Measurements from ENCODE around the gene LTK.

The LTK gene

DNA sequence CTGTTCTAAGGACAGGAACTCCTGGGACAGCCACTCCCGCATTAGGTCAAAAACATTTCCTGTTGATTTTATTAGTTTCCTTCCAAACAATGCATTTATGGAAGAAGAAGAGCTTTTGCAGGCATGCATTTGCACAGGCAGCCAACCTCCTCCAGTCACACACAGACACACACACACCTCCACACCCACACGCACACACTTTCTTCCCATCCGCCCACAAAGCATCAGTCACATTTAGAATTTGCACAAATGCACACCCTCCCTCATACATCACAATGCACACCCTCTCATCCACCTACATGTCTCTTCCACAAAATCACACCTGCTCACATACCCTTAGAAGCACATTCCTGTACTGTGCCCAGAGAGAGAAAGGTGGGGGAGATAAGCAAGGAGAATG is 41.3 kb upstream of the LTK start:
- WGBS, result 89% methylated on average over 3 of the region's 3 CpGs
- Histone ChIP-seq H3K4me3 (ENCODE audit: low read length) (no peak overlapping the region), H3K9ac (ENCODE audit: low read depth, low read length) (no peak overlapping the region), H3K4me1 (ENCODE audit: insufficient read depth, low read length) (peaks cover 9% of the 10 kb centered on the region), H3K27me3 (ENCODE audit: insufficient read depth, low read length) (no peaks in the 10 kb centered on the region), H3K36me3 (ENCODE audit: insufficient read depth, low read length) (no peaks in the 10 kb centered on the region), H3K27ac (ENCODE audit: low read depth, low read length) (no peak overlapping the region), H3K9me3 (ENCODE audit: insufficient read depth, low read depth, low read length) (no peaks in the 10 kb centered on the region)

GRCh38 chr15:41554343-41554742 is 40.7 kb upstream of the LTK start:
- Histone ChIP-seq H3K9ac (ENCODE audit: low read depth, low read length) (no peak overlapping the region), H3K4me3 (ENCODE audit: low read length) (no peak overlapping the region), H3K9me3 (ENCODE audit: insufficient read depth, low read depth, low read length) (no peaks in the 10 kb centered on the region), H3K27me3 (ENCODE audit: insufficient read depth, low read length) (no peaks in the 10 kb centered on the region), H3K36me3 (ENCODE audit: insufficient read depth, low read length) (no peaks in the 10 kb centered on the region), H3K27ac (ENCODE audit: low read depth, low read length) (no peak overlapping the region), H3K4me1 (ENCODE audit: insufficient read depth, low read length) (peaks cover 9% of the 10 kb centered on the region)
- WGBS, result 93% methylated on average over 5 of the region's 5 CpGs

- H3K27ac ChIP-seq (ENCODE audit: low read depth, low read length), result no peak overlapping the region
- H3K9me3 ChIP-seq (ENCODE audit: insufficient read depth, low read depth, low read length), result no peaks in the 10 kb centered on the region
- no peaks in the 10 kb centered on the region for H3K36me3 ChIP-seq (ENCODE audit: insufficient read depth, low read length)
- WGBS, result 80% methylated on average over 1 of the region's 1 CpG
- H3K4me3 ChIP-seq (ENCODE audit: low read length), result no peak overlapping the region
- no peaks in the 10 kb centered on the region for H3K27me3 ChIP-seq (ENCODE audit: insufficient read depth, low read length)
- peaks cover 9% of the 10 kb centered on the region for H3K4me1 ChIP-seq (ENCODE audit: insufficient read depth, low read length)
- H3K9ac ChIP-seq (ENCODE audit: low read depth, low read length), result no peak overlapping the region
These were observed 40.1 kb upstream of the LTK start for GRCh38 chr15:41553731-41554130.

DNA sequence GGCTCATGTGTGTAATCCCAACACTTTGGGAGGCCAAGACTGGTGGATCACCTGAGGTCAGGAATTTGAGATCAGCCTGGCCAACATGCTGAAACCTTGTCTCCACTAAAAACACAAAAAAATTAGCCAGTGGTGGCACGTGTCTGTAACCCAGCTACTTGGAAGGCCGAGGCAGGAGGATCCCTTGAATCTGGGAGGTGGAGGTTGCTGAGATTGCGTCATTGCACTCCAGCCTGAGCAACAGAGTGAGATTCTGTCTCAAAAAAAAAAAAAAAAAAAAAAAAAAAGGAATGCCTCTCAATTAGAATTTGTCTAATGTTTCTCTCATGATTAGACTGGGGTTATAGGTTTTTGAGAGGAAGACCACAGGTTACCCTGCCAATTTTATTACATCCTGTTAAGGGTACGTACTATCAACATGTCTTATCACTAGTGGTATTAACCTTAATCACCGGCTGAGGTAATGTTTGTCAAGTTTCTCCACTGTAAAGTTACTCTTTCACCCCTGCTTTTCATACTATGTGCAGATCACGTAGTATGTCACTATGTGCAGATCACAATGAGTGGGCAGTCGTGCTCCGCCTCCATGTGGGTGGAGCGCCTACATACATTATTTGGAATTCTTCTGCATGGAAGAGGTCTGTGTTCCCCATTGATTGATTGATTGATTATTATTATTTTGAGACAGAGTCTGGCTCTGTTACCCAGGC is 36.6 kb upstream of the LTK start:
- Histone ChIP-seq H3K27ac (ENCODE audit: low read depth, low read length) (no peak overlapping the region), H3K4me1 (ENCODE audit: insufficient read depth, low read length) (no peaks in the 10 kb centered on the region), H3K9ac (ENCODE audit: low read depth, low read length) (no peak overlapping the region), H3K4me3 (ENCODE audit: low read length) (no peak overlapping the region), H3K27me3 (ENCODE audit: insufficient read depth, low read length) (no peaks in the 10 kb centered on the region), H3K9me3 (ENCODE audit: insufficient read depth, low read depth, low read length) (no peaks in the 10 kb centered on the region), H3K36me3 (ENCODE audit: insufficient read depth, low read length) (no peaks in the 10 kb centered on the region)
- 91% methylated on average over 9 of the region's 9 CpGs for WGBS

DNA sequence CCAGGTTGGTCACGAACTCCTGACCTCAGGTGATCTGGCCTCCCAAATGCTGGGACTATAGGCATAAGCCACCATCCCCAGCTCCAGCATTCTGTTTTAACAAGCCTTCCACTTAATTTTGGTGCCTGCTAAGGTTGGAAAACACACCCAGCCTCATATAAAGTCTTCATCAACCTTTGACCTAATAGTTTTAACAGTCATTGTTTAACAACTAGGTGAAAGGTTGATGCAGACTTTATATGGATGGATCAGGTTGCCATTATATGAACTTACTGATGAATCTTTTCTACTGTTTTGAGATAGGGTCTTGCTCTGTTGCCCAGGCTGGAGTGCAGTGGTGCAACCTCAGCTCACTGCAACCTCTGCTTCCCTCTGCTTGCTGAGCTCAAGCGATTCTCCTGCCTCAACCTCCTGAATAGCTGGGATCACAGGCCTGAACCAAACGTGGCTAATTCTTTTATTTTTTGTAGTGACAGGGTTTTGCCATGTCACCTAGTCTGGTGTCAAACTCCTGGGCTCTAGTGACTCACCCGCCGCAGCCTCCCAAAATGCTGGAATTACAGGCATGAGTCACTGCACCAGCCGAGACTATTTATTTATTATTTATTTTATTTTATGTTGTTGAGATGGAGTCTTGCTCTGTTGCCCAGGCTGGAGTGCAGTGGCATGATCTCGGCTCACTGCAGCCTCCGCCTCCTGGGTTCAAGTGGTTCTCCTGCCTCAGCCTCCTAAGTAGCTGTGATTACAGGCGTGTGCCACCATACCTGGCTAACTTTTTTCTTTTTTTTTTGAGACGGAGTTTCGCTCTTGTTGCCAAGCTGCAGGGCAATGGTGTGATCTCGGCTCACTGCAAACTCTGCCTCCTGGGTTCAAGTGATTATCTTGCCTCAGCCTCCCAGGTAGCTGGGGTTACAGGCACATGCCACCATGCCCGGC is 33.5 kb upstream of the LTK start:
- H3K36me3 ChIP-seq (ENCODE audit: insufficient read depth, low read length), result no peaks in the 10 kb centered on the region
- H3K27me3 ChIP-seq (ENCODE audit: insufficient read depth, low read length), result no peaks in the 10 kb centered on the region
- H3K4me1 ChIP-seq (ENCODE audit: insufficient read depth, low read length), result no peaks in the 10 kb centered on the region
- 87% methylated on average over 12 of the region's 13 CpGs for WGBS
- H3K9me3 ChIP-seq (ENCODE audit: insufficient read depth, low read depth, low read length), result no peaks in the 10 kb centered on the region
- no peak overlapping the region for H3K27ac ChIP-seq (ENCODE audit: low read depth, low read length)
- H3K4me3 ChIP-seq (ENCODE audit: low read length), result no peak overlapping the region
- H3K9ac ChIP-seq (ENCODE audit: low read depth, low read length), result no peak overlapping the region

DNA sequence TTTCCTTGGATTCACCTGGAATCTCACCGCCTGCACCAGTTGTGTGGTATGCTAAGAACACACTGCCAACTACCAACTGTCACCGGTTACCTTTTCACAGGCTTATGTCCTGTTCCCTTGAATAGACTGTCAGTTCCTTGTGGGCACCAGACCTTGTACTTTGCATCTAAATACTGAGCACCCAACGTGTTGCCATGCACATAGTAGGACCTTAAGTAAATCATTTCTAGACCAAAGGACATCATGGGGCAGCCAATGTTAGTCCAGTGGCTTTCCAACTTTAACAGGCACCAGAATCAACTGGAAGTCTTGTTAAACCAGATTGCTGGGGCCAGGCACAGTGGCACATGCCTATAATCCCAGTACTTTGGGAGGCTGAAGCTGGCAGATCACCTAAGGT is 31.6 kb upstream of the LTK start:
- Histone ChIP-seq H3K4me3 (ENCODE audit: low read length) (no peak overlapping the region), H3K4me1 (ENCODE audit: insufficient read depth, low read length) (no peaks in the 10 kb centered on the region), H3K27ac (ENCODE audit: low read depth, low read length) (no peak overlapping the region), H3K36me3 (ENCODE audit: insufficient read depth, low read length) (no peaks in the 10 kb centered on the region), H3K9ac (ENCODE audit: low read depth, low read length) (no peak overlapping the region), H3K27me3 (ENCODE audit: insufficient read depth, low read length) (no peaks in the 10 kb centered on the region), H3K9me3 (ENCODE audit: insufficient read depth, low read depth, low read length) (no peaks in the 10 kb centered on the region)
- 94% methylated on average over 3 of the region's 3 CpGs for WGBS

DNA sequence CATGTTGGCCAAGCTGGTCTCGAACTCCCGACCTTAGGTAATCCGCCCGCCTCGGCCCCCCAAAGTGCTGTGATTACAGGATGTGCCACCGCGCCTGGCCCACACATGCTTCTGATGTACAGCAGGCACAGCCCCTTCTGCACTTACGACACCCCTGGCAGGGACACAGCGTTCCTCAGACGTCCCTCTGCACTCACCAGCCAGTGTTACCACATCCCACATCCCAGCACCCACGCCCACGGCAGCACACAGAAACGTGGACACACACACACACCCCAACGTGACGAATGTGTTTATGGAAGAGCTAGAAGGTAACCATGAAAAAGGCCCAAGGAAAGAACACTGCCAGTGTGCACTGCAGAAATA is 31.0 kb upstream of the LTK start:
- Histone ChIP-seq H3K27me3 (ENCODE audit: insufficient read depth, low read length) (no peaks in the 10 kb centered on the region), H3K4me3 (ENCODE audit: low read length) (peak overlapping the region; percentile 92; the same call in 1 of the 2 replicates), H3K9ac (ENCODE audit: low read depth, low read length) (no peak overlapping the region), H3K27ac (ENCODE audit: low read depth, low read length) (no peak overlapping the region), H3K36me3 (ENCODE audit: insufficient read depth, low read length) (no peaks in the 10 kb centered on the region), H3K4me1 (ENCODE audit: insufficient read depth, low read length) (no peaks in the 10 kb centered on the region), H3K9me3 (ENCODE audit: insufficient read depth, low read depth, low read length) (no peaks in the 10 kb centered on the region)
- WGBS, result 92% methylated on average over 15 of the region's 15 CpGs

DNA sequence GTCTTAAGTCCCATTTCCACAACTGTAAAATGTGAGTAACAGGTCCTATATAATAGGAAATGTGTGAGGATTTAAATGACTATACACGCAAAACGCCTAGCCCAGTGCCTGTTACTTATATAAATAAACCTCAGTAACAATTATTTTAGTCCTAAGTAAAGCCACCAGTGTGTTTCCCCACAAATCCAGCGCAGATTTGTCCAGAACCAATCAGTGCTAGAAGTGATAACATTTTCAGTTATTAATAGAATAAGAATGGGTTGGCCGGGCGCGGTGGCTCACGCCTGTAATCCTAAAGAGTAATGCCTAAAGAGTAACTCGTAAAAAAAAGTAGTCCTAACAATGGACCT is 29.9 kb upstream of the LTK start:
- Histone ChIP-seq H3K4me1 (ENCODE audit: insufficient read depth, low read length) (no peaks in the 10 kb centered on the region), H3K36me3 (ENCODE audit: insufficient read depth, low read length) (no peaks in the 10 kb centered on the region; the same call in 1 of the 2 replicates), H3K9ac (ENCODE audit: low read depth, low read length) (peak overlapping the region; percentile 95), H3K9me3 (ENCODE audit: insufficient read depth, low read depth, low read length) (no peaks in the 10 kb centered on the region), H3K27ac (ENCODE audit: low read depth, low read length) (peak overlapping the region; percentile 86), H3K27me3 (ENCODE audit: insufficient read depth, low read length) (no peaks in the 10 kb centered on the region), H3K4me3 (ENCODE audit: low read length) (peak overlapping the region; percentile 92)
- WGBS, result 15% methylated on average over 8 of the region's 8 CpGs

- WGBS, result 96% methylated on average over 11 of the region's 11 CpGs
- Histone ChIP-seq H3K27ac (ENCODE audit: low read depth, low read length) (no peak overlapping the region), H3K9ac (ENCODE audit: low read depth, low read length) (no peak overlapping the region), H3K4me3 (ENCODE audit: low read length) (no peak overlapping the region), H3K4me1 (ENCODE audit: insufficient read depth, low read length) (no peaks in the 10 kb centered on the region), H3K36me3 (ENCODE audit: insufficient read depth, low read length) (peaks cover 52% of the 10 kb centered on the region), H3K27me3 (ENCODE audit: insufficient read depth, low read length) (no peaks in the 10 kb centered on the region), H3K9me3 (ENCODE audit: insufficient read depth, low read depth, low read length) (no peaks in the 10 kb centered on the region)
These were observed 23.2 kb upstream of the LTK start for GRCh38 chr15:41536866-41537265.

GRCh38 chr15:41535544-41535943 is 21.9 kb upstream of the LTK start:
- peaks cover 59% of the 10 kb centered on the region for H3K36me3 ChIP-seq (ENCODE audit: insufficient read depth, low read length)
- H3K4me3 ChIP-seq (ENCODE audit: low read length), result no peak overlapping the region
- H3K4me1 ChIP-seq (ENCODE audit: insufficient read depth, low read length), result no peaks in the 10 kb centered on the region
- no peaks in the 10 kb centered on the region for H3K9me3 ChIP-seq (ENCODE audit: insufficient read depth, low read depth, low read length)
- WGBS, result 98% methylated on average over 1 of the region's 1 CpG
- H3K9ac ChIP-seq (ENCODE audit: low read depth, low read length), result no peak overlapping the region
- no peak overlapping the region for H3K27ac ChIP-seq (ENCODE audit: low read depth, low read length)
- no peaks in the 10 kb centered on the region for H3K27me3 ChIP-seq (ENCODE audit: insufficient read depth, low read length)

DNA sequence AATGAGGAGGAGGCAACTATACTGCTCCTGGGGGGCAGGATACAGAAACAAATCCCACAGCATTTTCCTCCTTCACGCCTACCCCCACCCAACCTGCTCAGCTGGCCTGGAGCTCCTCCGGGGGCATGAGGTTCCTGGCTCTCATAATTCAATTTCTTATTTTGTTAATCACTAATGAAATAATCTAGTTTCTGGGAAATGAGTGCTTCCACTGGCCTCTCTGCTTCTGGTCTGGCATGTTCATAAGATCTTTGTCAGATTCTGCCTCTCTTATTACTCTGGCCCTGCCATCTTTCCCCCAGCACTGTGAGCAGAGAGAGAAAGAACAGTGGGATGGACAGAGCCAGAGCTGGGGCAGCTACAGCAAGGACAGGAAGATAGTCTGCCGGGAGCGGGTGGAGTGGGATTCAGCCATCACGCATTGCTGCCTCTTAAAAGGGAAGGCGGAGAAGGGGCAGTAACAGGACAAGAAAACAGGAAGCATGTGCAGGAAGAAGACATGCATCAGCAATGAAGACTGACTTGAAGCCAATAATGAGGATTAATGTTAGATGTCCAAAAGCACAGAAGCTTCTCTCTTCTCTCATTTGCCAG is 16.8 kb upstream of the LTK start:
- Histone ChIP-seq H3K27ac (ENCODE audit: low read depth, low read length) (no peak overlapping the region), H3K9ac (ENCODE audit: low read depth, low read length) (no peak overlapping the region), H3K36me3 (ENCODE audit: insufficient read depth, low read length) (peaks cover 87% of the 10 kb centered on the region), H3K4me1 (ENCODE audit: insufficient read depth, low read length) (no peaks in the 10 kb centered on the region), H3K27me3 (ENCODE audit: insufficient read depth, low read length) (no peaks in the 10 kb centered on the region), H3K9me3 (ENCODE audit: insufficient read depth, low read depth, low read length) (no peaks in the 10 kb centered on the region), H3K4me3 (ENCODE audit: low read length) (no peak overlapping the region)
- 96% methylated on average over 6 of the region's 6 CpGs for WGBS

Data from HUES64 (cell line).